IMR-90 (cell line): ENCODE data around the gene SPATA18. TPM values are rescaled to one million over a fixed set of nuclear protein-coding genes. Genes with fewer than 3 reads are reported as not detected.

Experiments used
- ATAC-seq: fragments of 200-7000 bp; cut with Tn5 transposase; 2 replicates; pipeline ENCODE4 v1.9.1; 2020; ENCODE audit warnings: low read depth, mild to moderate bottlenecking, moderate library complexity
- BruUV-seq: library from RNA; stranded (reverse); fragments of 400-500 nt; replicated peaks from 2 replicates; lab custom pipeline; 2021; lab: Mats Ljungman, UMichigan
- CTCF ChIA-PET: fragments of 300-600 bp; formaldehyde crosslinking; extraction: SDS; loops from one replicate; lab custom pipeline; 2021; ENCODE audit warnings: antibody characterized with exemption; lab: Yijun Ruan, JAX
- POLR2A ChIA-PET: fragments of 300-600 bp; sonication (Branson Sonifier 250); formaldehyde crosslinking; loops from one replicate; lab custom pipeline; 2022; ENCODE audit warnings: antibody characterized with exemption; ENCODE audit not compliant: unreplicated experiment; lab: Charles Lee
- DNase-seq: peaks from one replicate; pipeline ENCODE4 v3.0.0; 2013
- H2AFZ ChIP-seq: replicated peaks from 2 replicates; pipeline ENCODE3; 2013; ENCODE audit warnings: low read length, mild to moderate bottlenecking; ENCODE audit not compliant: poor library complexity
- H2AK5ac ChIP-seq: 2 replicates; pipeline ENCODE4 v1.6.1; 2013; ENCODE audit warnings: low read depth, low read length, inconsistent platforms
- H2AK9ac ChIP-seq: replicated peaks from 2 replicates; pipeline ENCODE3; 2013; ENCODE audit warnings: mild to moderate bottlenecking, low read depth, low read length, moderate library complexity; ENCODE audit not compliant: poor library complexity
- H2BK120ac ChIP-seq: 2 replicates; pipeline ENCODE4 v1.6.1; 2013; ENCODE audit warnings: low read depth, low read length, inconsistent platforms
- H2BK15ac ChIP-seq: 3 replicates; pipeline ENCODE4 v1.6.1; 2013; ENCODE audit warnings: low read depth, low read length, inconsistent platforms
- H2BK20ac ChIP-seq: 2 replicates; pipeline ENCODE4 v1.6.1; 2013; ENCODE audit warnings: low read depth, mild to moderate bottlenecking, inconsistent platforms, low read length, moderate library complexity
- H2BK5ac ChIP-seq: 2 replicates; pipeline ENCODE4 v1.6.1; 2013; ENCODE audit warnings: mild to moderate bottlenecking, low read depth, low read length, inconsistent platforms; ENCODE audit not compliant: poor library complexity, severe bottlenecking
- H3K14ac ChIP-seq: replicated peaks from 2 replicates; pipeline ENCODE4 v1.6.1; 2013; ENCODE audit warnings: low read depth, low read length, inconsistent platforms
- H3K18ac ChIP-seq: 2 replicates; pipeline ENCODE4 v1.6.1; 2013; ENCODE audit warnings: low read depth, low read length, control low read depth
- H3K23ac ChIP-seq: 2 replicates; pipeline ENCODE4 v1.6.1; 2013; ENCODE audit warnings: low read depth, low read length, inconsistent platforms
- H3K27ac ChIP-seq: 2 replicates; pipeline ENCODE4 v1.5.1; 2013; ENCODE audit warnings: mild to moderate bottlenecking, control low read depth, low read length; ENCODE audit not compliant: insufficient read depth
- H3K27me3 ChIP-seq: 2 replicates; pipeline ENCODE4 v1.6.1; 2013; ENCODE audit warnings: low read length; ENCODE audit not compliant: control insufficient read depth, insufficient read depth
- H3K36me3 ChIP-seq: 2 replicates; pipeline ENCODE4 v1.6.1; 2013; ENCODE audit warnings: low read length, mixed read lengths; ENCODE audit not compliant: control insufficient read depth, insufficient read depth
- H3K4ac ChIP-seq: 2 replicates; pipeline ENCODE4 v1.6.1; 2013; ENCODE audit warnings: low read depth, low read length, inconsistent platforms
- H3K4me1 ChIP-seq: 2 replicates; pipeline ENCODE4 v1.6.1; 2013; ENCODE audit warnings: low read length, mixed read lengths; ENCODE audit not compliant: control insufficient read depth, insufficient read depth
- H3K4me2 ChIP-seq: 2 replicates; pipeline ENCODE4 v1.6.1; 2013; ENCODE audit warnings: low read depth, mild to moderate bottlenecking, control low read depth, low read length, moderate library complexity
- H3K4me3 ChIP-seq: 2 replicates; pipeline ENCODE4 v1.5.1; 2013; ENCODE audit warnings: low read depth, mild to moderate bottlenecking, control low read depth, low read length, moderate library complexity; ENCODE audit not compliant: insufficient read depth
- H3K56ac ChIP-seq: 2 replicates; pipeline ENCODE4 v1.6.1; 2013; ENCODE audit warnings: low read length, inconsistent platforms; ENCODE audit not compliant: insufficient read depth; ENCODE audit errors: extremely low read depth
- H3K79me1 ChIP-seq, 2 experiments: 2 replicates each; pipeline ENCODE4 v1.6.1; 2013; ENCODE audit warnings: low read length in 2 of 2, inconsistent platforms in 1 of 2, low read depth in 1 of 2
- H3K9ac ChIP-seq: 2 replicates; pipeline ENCODE4 v1.6.1; 2013; ENCODE audit warnings: low read depth, low read length, control low read depth
- H3K9me1 ChIP-seq: 2 replicates; pipeline ENCODE4 v1.6.1; 2013; ENCODE audit warnings: low read length, inconsistent platforms; ENCODE audit not compliant: insufficient read depth
- H3K9me3 ChIP-seq: 2 replicates; pipeline ENCODE4 v1.6.1; 2013; ENCODE audit warnings: low read length; ENCODE audit not compliant: control insufficient read depth, insufficient read depth
- H4K20me1 ChIP-seq: 2 replicates; pipeline ENCODE4 v1.6.1; 2013; ENCODE audit warnings: low read length, inconsistent platforms; ENCODE audit not compliant: insufficient read depth
- H4K5ac ChIP-seq: 2 replicates; pipeline ENCODE4 v1.6.1; 2013; ENCODE audit warnings: mild to moderate bottlenecking, low read depth, low read length, control low read depth
- H4K8ac ChIP-seq, 2 experiments: 2 replicates each; pipeline ENCODE4 v1.6.1; 2013; ENCODE audit warnings: low read depth in 2 of 2, low read length in 2 of 2, control low read depth in 1 of 2, inconsistent platforms in 1 of 2
- H4K91ac ChIP-seq: 2 replicates; pipeline ENCODE4 v1.6.1; 2013; ENCODE audit warnings: low read depth, low read length, inconsistent platforms; ENCODE audit not compliant: insufficient read depth
- BHLHE40 ChIP-seq: fragments of 150-350 bp; IDR thresholded peaks from 2 replicates; pipeline ENCODE4 v1.6.1; 2016; ENCODE audit warnings: mild to moderate bottlenecking, low read depth, low read length
- CEBPB ChIP-seq: IDR thresholded peaks from 2 replicates; pipeline ENCODE4 v1.6.1; 2012; ENCODE audit warnings: low read depth, low read length, improper control_type of control experiment
- CHD1 ChIP-seq: IDR thresholded peaks from 2 replicates; pipeline ENCODE4 v1.6.1; 2012; ENCODE audit warnings: low read depth, low read length, improper control_type of control experiment
- FOS ChIP-seq: fragments of 150-350 bp; IDR thresholded peaks from 2 replicates; pipeline ENCODE4 v1.6.1; 2016; ENCODE audit warnings: low read depth, low read length
- MAZ ChIP-seq: IDR thresholded peaks from 2 replicates; pipeline ENCODE4 v1.6.1; 2012; ENCODE audit warnings: low read depth, mild to moderate bottlenecking, low read length, improper control_type of control experiment, moderate library complexity, borderline replicate concordance
- MXI1 ChIP-seq: IDR thresholded peaks from 2 replicates; pipeline ENCODE4 v1.6.1; 2012; ENCODE audit warnings: low read depth, mild to moderate bottlenecking, low read length, moderate library complexity, borderline replicate concordance
- NFE2L2 ChIP-seq: fragments of 150-350 bp; IDR thresholded peaks from 2 replicates; pipeline ENCODE4 v1.6.1; 2016; ENCODE audit warnings: low read depth, mild to moderate bottlenecking, low read length
- POLR2A ChIP-seq: IDR thresholded peaks from 2 replicates; pipeline ENCODE4 v1.6.1; 2012; ENCODE audit warnings: mild to moderate bottlenecking, low read depth, low read length
- RAD21 ChIP-seq: IDR thresholded peaks from 2 replicates; pipeline ENCODE4 v1.6.1; 2012; ENCODE audit warnings: low read length, improper control_type of control experiment
- RCOR1 ChIP-seq: IDR thresholded peaks from 2 replicates; pipeline ENCODE4 v1.6.1; 2012; ENCODE audit warnings: mild to moderate bottlenecking, low read length, improper control_type of control experiment; ENCODE audit not compliant: insufficient replicate concordance
- RFX5 ChIP-seq: IDR thresholded peaks from 2 replicates; pipeline ENCODE4 v1.8.0; 2012; ENCODE audit warnings: low read depth, mild to moderate bottlenecking, low read length, moderate library complexity
- SMC3 ChIP-seq: fragments of 150-350 bp; IDR thresholded peaks from 2 replicates; pipeline ENCODE4 v1.6.1; 2016; ENCODE audit warnings: low read depth, mild to moderate bottlenecking, antibody characterized with exemption, low read length, moderate library complexity
- WGBS, 2 experiments: methylation state at CpG; one replicate each; pipeline versions ENCODE4 v1.1.5 to v1.1.7; 2013; ENCODE audit warnings: missing lambda C conversion rate in 2 of 2; ENCODE audit not compliant: insufficient read length in 1 of 2; ENCODE audit errors: extremely low coverage in 2 of 2; 5-methylcytosine and 5-hydroxymethylcytosine counted together
- dilution Hi-C: fragments of 300-500 bp; cut with HindIII; formaldehyde crosslinking; loops from one replicate; pipeline ENCODE4 v1.14.3; 2018; ENCODE audit warnings: low sequenced_read_pairs; ENCODE audit not compliant: unreplicated experiment
- in situ Hi-C: fragments of 300-500 bp; cut with MboI; formaldehyde crosslinking; loops from 3 replicates; pipeline ENCODE4 v1.14.3; 2019; ENCODE audit warnings: low sequenced_read_pairs, inconsistent platforms, mixed read lengths
- intact Hi-C: fragments of 100-400 bp; cut with micrococcal nuclease; formaldehyde crosslinking; loops from 2 replicates; pipeline ENCODE4 v1.10.0; 2022
- polyA plus RNA-seq, 3 experiments: library from polyadenylated mRNA; depleted of rRNA; stranded (reverse); fragments of >200 nt; gene quantifications; 2 replicates each; pipeline ENCODE4 v1.2.3, GENCODE V29; 2012; ENCODE audit warnings: low replicate concordance in 1 of 3
- total RNA-seq: library from RNA; depleted of rRNA; stranded (reverse); fragments of >200 nt; gene quantifications from 2 replicates; pipeline ENCODE4 v1.2.3, GENCODE V29; 2012
- TF ChIP-seq, protein P1 (sequence below): fragments of 150-350 bp; IDR thresholded peaks from 2 replicates; pipeline ENCODE4 v1.6.1; 2016; ENCODE audit warnings: low read depth, mild to moderate bottlenecking, low read length, moderate library complexity, borderline replicate concordance
- TF ChIP-seq, protein P2 (sequence below): conservative IDR thresholded peaks from 2 replicates; pipeline ENCODE4 v1.5.1; 2012; ENCODE audit warnings: mild to moderate bottlenecking, low read depth, low read length, improper control_type of control experiment
- TF ChIP-seq, protein P3 (sequence below): fragments of 150-350 bp; IDR thresholded peaks from 2 replicates; pipeline ENCODE4 v1.6.1; 2017; ENCODE audit warnings: mild to moderate bottlenecking, antibody characterized with exemption, low read length, low read depth

The SPATA18 gene
- total and polyA plus RNA-seq, 2 of the 4 experiments (the other 2 are of a cell fraction): 3.0 to 4.7 TPM

DNA sequence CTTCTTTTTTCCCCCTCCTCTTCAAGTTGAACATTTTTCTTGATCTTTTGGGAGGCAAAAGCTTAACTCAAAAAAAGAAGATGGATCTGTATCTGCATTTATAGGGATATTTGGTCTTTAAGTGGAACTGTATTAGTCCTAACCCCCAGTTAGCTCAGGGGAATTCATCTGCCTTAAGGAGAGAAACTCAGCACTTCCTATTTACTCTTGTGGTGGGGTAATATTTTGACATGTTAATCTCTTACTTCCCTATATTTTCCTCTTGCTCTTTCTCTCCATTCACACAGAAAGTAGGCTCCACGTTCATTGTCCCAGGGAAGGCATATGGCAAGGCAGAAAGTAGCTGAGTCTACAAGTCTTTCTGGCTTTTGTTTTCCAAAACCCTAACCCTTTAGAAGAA lies 36.2 kb upstream of the SPATA18 start:
- Histone ChIP-seq H3K4me1 (no peaks in the 10 kb centered on the region), H3K27ac (no peak overlapping the region), H4K20me1 (no peaks in the 10 kb centered on the region), H3K9ac (no peak overlapping the region), H2AK5ac (no peak overlapping the region), H2BK20ac (no peak overlapping the region), H3K4ac (no peak overlapping the region), H3K9me1 (no peaks in the 10 kb centered on the region), H3K23ac (no peak overlapping the region), H3K9me3 (no peaks in the 10 kb centered on the region), H2BK120ac (no peak overlapping the region), H3K4me2 (no peak overlapping the region), H3K4me3 (no peak overlapping the region), H4K91ac (no peak overlapping the region), H2BK5ac (no peak overlapping the region), H2AFZ (no peak overlapping the region), H3K79me1 (no peaks in the 10 kb centered on the region), H4K8ac (no peak overlapping the region), H3K27me3 (no peaks in the 10 kb centered on the region), H2AK9ac (no peak overlapping the region), H3K18ac (no peak overlapping the region), H3K56ac (no peak overlapping the region), H3K36me3 (no peaks in the 10 kb centered on the region), H4K5ac (no peak overlapping the region), H2BK15ac (no peak overlapping the region), H3K14ac (no peak overlapping the region)
- ChIA-PET POLR2A (no interaction called here), CTCF (no interaction called here)
- ATAC-seq (no peak), DNase-seq (no peak)
- TF ChIP-seq SMC3 (no peak), BHLHE40 (no peak), RFX5 (no peak), POLR2A (no peak), CHD1 (no peak), MAZ (no peak), FOS (no peak), RAD21 (no peak), MXI1 (no peak), CEBPB (no peak), NFE2L2 (no peak), RCOR1 (no peak)
- TF ChIP-seq, protein P1, sequence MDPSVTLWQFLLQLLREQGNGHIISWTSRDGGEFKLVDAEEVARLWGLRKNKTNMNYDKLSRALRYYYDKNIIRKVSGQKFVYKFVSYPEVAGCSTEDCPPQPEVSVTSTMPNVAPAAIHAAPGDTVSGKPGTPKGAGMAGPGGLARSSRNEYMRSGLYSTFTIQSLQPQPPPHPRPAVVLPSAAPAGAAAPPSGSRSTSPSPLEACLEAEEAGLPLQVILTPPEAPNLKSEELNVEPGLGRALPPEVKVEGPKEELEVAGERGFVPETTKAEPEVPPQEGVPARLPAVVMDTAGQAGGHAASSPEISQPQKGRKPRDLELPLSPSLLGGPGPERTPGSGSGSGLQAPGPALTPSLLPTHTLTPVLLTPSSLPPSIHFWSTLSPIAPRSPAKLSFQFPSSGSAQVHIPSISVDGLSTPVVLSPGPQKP: no peak
- TF ChIP-seq, protein P2, sequence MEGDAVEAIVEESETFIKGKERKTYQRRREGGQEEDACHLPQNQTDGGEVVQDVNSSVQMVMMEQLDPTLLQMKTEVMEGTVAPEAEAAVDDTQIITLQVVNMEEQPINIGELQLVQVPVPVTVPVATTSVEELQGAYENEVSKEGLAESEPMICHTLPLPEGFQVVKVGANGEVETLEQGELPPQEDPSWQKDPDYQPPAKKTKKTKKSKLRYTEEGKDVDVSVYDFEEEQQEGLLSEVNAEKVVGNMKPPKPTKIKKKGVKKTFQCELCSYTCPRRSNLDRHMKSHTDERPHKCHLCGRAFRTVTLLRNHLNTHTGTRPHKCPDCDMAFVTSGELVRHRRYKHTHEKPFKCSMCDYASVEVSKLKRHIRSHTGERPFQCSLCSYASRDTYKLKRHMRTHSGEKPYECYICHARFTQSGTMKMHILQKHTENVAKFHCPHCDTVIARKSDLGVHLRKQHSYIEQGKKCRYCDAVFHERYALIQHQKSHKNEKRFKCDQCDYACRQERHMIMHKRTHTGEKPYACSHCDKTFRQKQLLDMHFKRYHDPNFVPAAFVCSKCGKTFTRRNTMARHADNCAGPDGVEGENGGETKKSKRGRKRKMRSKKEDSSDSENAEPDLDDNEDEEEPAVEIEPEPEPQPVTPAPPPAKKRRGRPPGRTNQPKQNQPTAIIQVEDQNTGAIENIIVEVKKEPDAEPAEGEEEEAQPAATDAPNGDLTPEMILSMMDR: no peak
- TF ChIP-seq, protein P3, sequence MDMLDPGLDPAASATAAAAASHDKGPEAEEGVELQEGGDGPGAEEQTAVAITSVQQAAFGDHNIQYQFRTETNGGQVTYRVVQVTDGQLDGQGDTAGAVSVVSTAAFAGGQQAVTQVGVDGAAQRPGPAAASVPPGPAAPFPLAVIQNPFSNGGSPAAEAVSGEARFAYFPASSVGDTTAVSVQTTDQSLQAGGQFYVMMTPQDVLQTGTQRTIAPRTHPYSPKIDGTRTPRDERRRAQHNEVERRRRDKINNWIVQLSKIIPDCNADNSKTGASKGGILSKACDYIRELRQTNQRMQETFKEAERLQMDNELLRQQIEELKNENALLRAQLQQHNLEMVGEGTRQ: no peak
- intact Hi-C loops (loop anchor here (10.0 kb wide), 1 partner anchor 60 kb away; no protein-coding TSS in a partner anchor), dilution Hi-C loops (no loop called here), in situ Hi-C loops (no loop called here)
- BruUV-seq: no TSS peak
- no CpG with 5 or more reads among the region's 1 CpG for WGBS, 2 experiments
